HL-60 (cell line): ENCODE results near the gene SLC8B1.

Experiments
- DNase-seq, 2 experiments: peaks; one replicate each; pipeline ENCODE4 v3.0.0-alpha.2; 2010 to 2020; ENCODE audit warnings: low read depth in 1 of 2, low spot score in 1 of 2
- H3K27ac ChIP-seq: fragments of 250-450 bp; sonication (Bioruptor Pico); replicated peaks from 2 replicates; pipeline ENCODE4 v1.5.1; 2020; ENCODE audit warnings: mild to moderate bottlenecking, moderate library complexity
- H3K27me3 ChIP-seq: fragments of 250-450 bp; sonication (Bioruptor Pico); 2 replicates; pipeline ENCODE4 v1.5.1; 2021; ENCODE audit warnings: mild to moderate bottlenecking, moderate library complexity; ENCODE audit not compliant: insufficient read depth, poor library complexity, severe bottlenecking
- H3K4me3 ChIP-seq: replicated peaks from 2 replicates; pipeline ENCODE4 v1.5.1; 2011; ENCODE audit warnings: mild to moderate bottlenecking, control low read depth, low read length; ENCODE audit not compliant: insufficient read depth
- CTCF ChIP-seq: IDR thresholded peaks from one replicate; pipeline ENCODE4 v1.5.1; 2011; ENCODE audit warnings: low read length, control low read depth, inconsistent platforms; ENCODE audit not compliant: insufficient read depth
- GABPA ChIP-seq: IDR thresholded peaks from 2 replicates; pipeline ENCODE4 v1.6.1; 2012; ENCODE audit warnings: low read depth
- POLR2AphosphoS5 ChIP-seq: IDR thresholded peaks from 2 replicates; pipeline ENCODE4 v1.6.1; 2012; ENCODE audit warnings: low read depth
- REST ChIP-seq: IDR thresholded peaks from 2 replicates; pipeline ENCODE4 v1.6.1; 2012; ENCODE audit warnings: low read depth; ENCODE audit not compliant: insufficient replicate concordance
- SPI1 ChIP-seq: IDR thresholded peaks from 2 replicates; pipeline ENCODE4 v1.6.1; 2012; ENCODE audit warnings: low read depth, mild to moderate bottlenecking, borderline replicate concordance

Gene SLC8B1

GRCh38 chr12:113268621-113269020, 66.3 kb downstream of the SLC8B1 start:
- TF ChIP-seq CTCF (no peak), GABPA (no peak), SPI1 (no peak), REST (no peak), POLR2AphosphoS5 (no peak)
- no peak overlapping the region for H3K27ac ChIP-seq
- DNase-seq: no peak
- H3K4me3 ChIP-seq: no peak overlapping the region
- no peaks in the 10 kb centered on the region for H3K27me3 ChIP-seq

- no peak for DNase-seq
- no peaks in the 10 kb centered on the region for H3K27me3 ChIP-seq
- no peak overlapping the region for H3K4me3 ChIP-seq
- no peak overlapping the region for H3K27ac ChIP-seq
- TF ChIP-seq CTCF: no peak
- no peak for TF ChIP-seq SPI1
- no peak for TF ChIP-seq POLR2AphosphoS5
- TF ChIP-seq GABPA: no peak
- TF ChIP-seq REST: no peak
These were observed 66.8 kb downstream of the SLC8B1 start for GRCh38 chr12:113268136-113268535.

- no peak overlapping the region for H3K27ac ChIP-seq
- no peak for TF ChIP-seq GABPA
- TF ChIP-seq SPI1: no peak
- TF ChIP-seq POLR2AphosphoS5: no peak
- no peak for TF ChIP-seq CTCF
- TF ChIP-seq REST: no peak
- no peak overlapping the region for H3K4me3 ChIP-seq
- H3K27me3 ChIP-seq: no peaks in the 10 kb centered on the region
- DNase-seq: no peak
These were observed 67.3 kb downstream of the SLC8B1 start for GRCh38 chr12:113267621-113268020.
